ENCODE data around the gene FBH1. TPM values are rescaled to one million over a fixed set of nuclear protein-coding genes. Genes with fewer than 3 reads are reported as not detected.

FBH1 gene
- total and polyA plus RNA-seq, 9 donors = 46.4 to 80.3 (median 74.7) TPM

GRCh38 chr10:5932345-5932744 lies 42.3 kb downstream of the FBH1 start:
- no peaks in the 10 kb centered on the region for H3K9me3 ChIP-seq
- H3K27me3 ChIP-seq = no peaks in the 10 kb centered on the region
- no peaks in the 10 kb centered on the region for H3K36me3 ChIP-seq
- intact Hi-C loops (cut with DNase I) = no loop called here
- H3K27ac ChIP-seq = no peak overlapping the region
- DNase-seq = peak in 2 of 5 donors; percentile 66 to 84
- 32 to 64% (median 55%) methylated on average over 5 of the region's 5 CpGs for WGBS, 3 donors
- H3K4me1 ChIP-seq (ENCODE audit: insufficient read depth) = peaks cover 3% of the 10 kb centered on the region
- TF ChIP-seq CTCF (IDR thresholded peaks at IDR 0.05) = no peak
- peak; percentile 96 for TF ChIP-seq EP300 (IDR thresholded peaks at IDR 0.05)
- TF ChIP-seq POLR2A (IDR thresholded peaks at IDR 0.05) = no peak
- no peak overlapping the region for H3K4me3 ChIP-seq

GRCh38 chr10:5933909-5934546 lies 44.0 kb downstream of the FBH1 start:
- 91 to 96% (median 94%) methylated on average over 14 of the region's 14 CpGs for WGBS, 3 donors
- no peaks in the 10 kb centered on the region for H3K27me3 ChIP-seq
- H3K9me3 ChIP-seq = no peaks in the 10 kb centered on the region
- no peak overlapping the region for H3K27ac ChIP-seq
- TF ChIP-seq POLR2A (IDR thresholded peaks at IDR 0.05) (no peak), CTCF (IDR thresholded peaks at IDR 0.05) (no peak), EP300 (IDR thresholded peaks at IDR 0.05) (no peak)
- H3K36me3 ChIP-seq = no peaks in the 10 kb centered on the region
- H3K4me3 ChIP-seq = no peak overlapping the region
- intact Hi-C loops (cut with DNase I) = no loop called here
- DNase-seq = no peak
- H3K4me1 ChIP-seq (ENCODE audit: insufficient read depth) = peaks cover 1% of the 10 kb centered on the region

- no peaks in the 10 kb centered on the region for H3K9me3 ChIP-seq
- intact Hi-C loops (cut with DNase I) = no loop called here
- TF ChIP-seq CTCF (IDR thresholded peaks at IDR 0.05) = no peak
- TF ChIP-seq EP300 (IDR thresholded peaks at IDR 0.05) = no peak
- TF ChIP-seq POLR2A (IDR thresholded peaks at IDR 0.05) = no peak
- no peak overlapping the region for H3K27ac ChIP-seq
- H3K4me1 ChIP-seq (ENCODE audit: insufficient read depth) = peaks cover 1% of the 10 kb centered on the region
- WGBS, 3 donors = 91 to 93% (median 91%) methylated on average over 10 of the region's 10 CpGs
- H3K27me3 ChIP-seq = no peaks in the 10 kb centered on the region
- no peak for DNase-seq
- H3K4me3 ChIP-seq = no peak overlapping the region
- H3K36me3 ChIP-seq = no peaks in the 10 kb centered on the region
These were observed 45.6 kb downstream of the FBH1 start for GRCh38 chr10:5935628-5936027.

- Histone ChIP-seq H3K27me3 (no peaks in the 10 kb centered on the region), H3K27ac (no peak overlapping the region), H3K4me1 (ENCODE audit: insufficient read depth) (no peaks in the 10 kb centered on the region), H3K4me3 (no peak overlapping the region), H3K36me3 (no peaks in the 10 kb centered on the region), H3K9me3 (no peaks in the 10 kb centered on the region)
- 94 to 95% (median 95%) methylated on average over 18 of the region's 18 CpGs for WGBS, 3 donors
- intact Hi-C loops (cut with DNase I) = no loop called here
- DNase-seq = no peak
- TF ChIP-seq POLR2A (IDR thresholded peaks at IDR 0.05) (no peak), CTCF (IDR thresholded peaks at IDR 0.05) (no peak), EP300 (IDR thresholded peaks at IDR 0.05) (no peak)
These were observed 47.0 kb downstream of the FBH1 start for GRCh38 chr10:5937016-5937415.
